ENCODE results near the gene OR6B3.

GRCh38 chr2:240013343-240013742 lies 40.0 kb downstream of the OR6B3 start:
- TF ChIP-seq CTCF (conservative IDR thresholded peaks at IDR 0.05; ENCODE audit: low read depth, low read length), result peak; percentile 51
- TF ChIP-seq EZH2 (IDR thresholded peaks at IDR 0.05; ENCODE audit: low read length, unreplicated experiment), result no peak
